Naive B cell (primary cell): ENCODE results near the gene ZNF79. TPM values are rescaled to one million over a fixed set of nuclear protein-coding genes. Genes with fewer than 3 reads are reported as not detected.

ENCODE experiments used
- ATAC-seq, 2 donors: fragments of 150-1000 bp; cut with Tn5 transposase; 2 replicates each; pipeline ENCODE4 v1.10.0; 2021; ENCODE audit warnings: low read depth in 2 of 2, mild to moderate bottlenecking in 2 of 2, moderate library complexity in 2 of 2
- DNase-seq: peaks from one replicate; pipeline ENCODE4 v3.0.0; 2022
- H3K27ac Mint-ChIP-seq, 6 donors: one replicate each; pipeline ENCODE4 v1.8.0; 2020 to 2022; ENCODE audit warnings: mild to moderate bottlenecking in 6 of 6, mixed read lengths in 6 of 6, moderate library complexity in 5 of 6, inconsistent platforms in 2 of 6
- H3K27me3 Mint-ChIP-seq, 3 donors: one replicate each; pipeline ENCODE4 v1.8.0; 2021 to 2022; ENCODE audit warnings: mixed read lengths in 3 of 3, mild to moderate bottlenecking in 1 of 3
- H3K36me3 Mint-ChIP-seq, 2 donors: one replicate each; pipeline ENCODE4 v1.8.0; 2020 to 2022; ENCODE audit warnings: mixed read lengths in 2 of 2, inconsistent platforms in 1 of 2, mild to moderate bottlenecking in 1 of 2
- H3K4me1 Mint-ChIP-seq, 3 donors: one replicate each; pipeline ENCODE4 v1.8.0; 2020 to 2022; ENCODE audit warnings: mixed read lengths in 3 of 3, inconsistent platforms in 1 of 3, mild to moderate bottlenecking in 1 of 3, moderate library complexity in 1 of 3
- H3K4me3 Mint-ChIP-seq, 8 donors: one replicate each; pipeline ENCODE4 v1.8.0; 2020 to 2022; ENCODE audit warnings: mild to moderate bottlenecking in 8 of 8, mixed read lengths in 8 of 8, moderate library complexity in 8 of 8, inconsistent platforms in 2 of 8
- H3K9me3 Mint-ChIP-seq, 7 donors: one replicate each; pipeline ENCODE4 v1.8.0; 2020 to 2022; ENCODE audit warnings: mixed read lengths in 7 of 7, mild to moderate bottlenecking in 5 of 7, inconsistent platforms in 2 of 7, moderate library complexity in 1 of 7
- polyA plus RNA-seq, 6 donors: library from polyadenylated mRNA; unstranded; fragments of 300-500 nt; fragmentation: Illumina TruSeq; gene quantifications; one replicate each; pipeline ENCODE4 v1.2.3, GENCODE V29; 2021; ENCODE audit warnings: low read depth in 6 of 6

ZNF79 gene
- polyA plus RNA-seq, 6 donors from 2014 or later: 5.8 to 8.8 (median 6.2) TPM; not detected in 1

GRCh38 chr9:127403507-127404192 lies 20.5 kb upstream of the ZNF79 start:
- no peak overlapping the region for H3K4me3 Mint-ChIP-seq
- peaks cover 0 to 3% (median under 1%) of the 10 kb centered on the region in 3 donors for H3K4me1 Mint-ChIP-seq
- no peak overlapping the region for H3K27ac Mint-ChIP-seq
- peaks cover 0 to 3% (median 0%) of the 10 kb centered on the region in 3 donors for H3K27me3 Mint-ChIP-seq
- H3K9me3 Mint-ChIP-seq: no peaks in the 10 kb centered on the region
- ATAC-seq (no peak), DNase-seq (no peak)
- no peaks in the 10 kb centered on the region for H3K36me3 Mint-ChIP-seq

GRCh38 chr9:127404631-127405030 lies 19.6 kb upstream of the ZNF79 start:
- Mint-ChIP-seq H3K27me3 (no peaks in the 10 kb centered on the region), H3K36me3 (no peaks in the 10 kb centered on the region), H3K27ac (no peak overlapping the region), H3K4me3 (no peak overlapping the region), H3K9me3 (no peaks in the 10 kb centered on the region), H3K4me1 (no peaks in the 10 kb centered on the region)
- no peak for DNase-seq
- no peak for ATAC-seq

- Mint-ChIP-seq H3K4me1 (peaks cover 0 to 4% (median 0%) of the 10 kb centered on the region in 3 donors), H3K36me3 (no peaks in the 10 kb centered on the region), H3K9me3 (no peaks in the 10 kb centered on the region), H3K4me3 (no peak overlapping the region), H3K27me3 (no peaks in the 10 kb centered on the region), H3K27ac (peak overlapping the region in 1 of 6 donors; percentile 43)
- no peak for ATAC-seq
- no peak for DNase-seq
Measured at GRCh38 chr9:127405344-127406125, 18.6 kb upstream of the ZNF79 start.

GRCh38 chr9:127406799-127407491 lies 17.2 kb upstream of the ZNF79 start:
- Mint-ChIP-seq H3K27ac (no peak overlapping the region), H3K36me3 (no peaks in the 10 kb centered on the region), H3K27me3 (no peaks in the 10 kb centered on the region), H3K4me3 (no peak overlapping the region), H3K9me3 (no peaks in the 10 kb centered on the region), H3K4me1 (peaks cover 7 to 12% (median 8%) of the 10 kb centered on the region in 3 donors)
- DNase-seq: no peak
- no peak for ATAC-seq

- no peak overlapping the region for H3K27ac Mint-ChIP-seq
- no peak for DNase-seq
- no peaks in the 10 kb centered on the region for H3K9me3 Mint-ChIP-seq
- H3K27me3 Mint-ChIP-seq: no peaks in the 10 kb centered on the region
- H3K4me1 Mint-ChIP-seq: peaks cover 7 to 12% (median 8%) of the 10 kb centered on the region in 3 donors
- no peak overlapping the region for H3K4me3 Mint-ChIP-seq
- no peak for ATAC-seq
- no peaks in the 10 kb centered on the region for H3K36me3 Mint-ChIP-seq
Measured at GRCh38 chr9:127407492-127407843, 16.7 kb upstream of the ZNF79 start.

- Mint-ChIP-seq H3K27ac (peak overlapping the region in 5 of 6 donors; percentile 48 to 89 (median 53)), H3K27me3 (peaks cover 0 to 8% (median 0%) of the 10 kb centered on the region in 3 donors), H3K4me3 (peak overlapping the region in 1 of 8 donors; percentile 29), H3K36me3 (no peaks in the 10 kb centered on the region), H3K4me1 (peaks cover 8 to 12% (median 12%) of the 10 kb centered on the region in 3 donors), H3K9me3 (no peaks in the 10 kb centered on the region)
- DNase-seq (no peak), ATAC-seq (peak in 1 of 2 donors; percentile 47)
Measured at GRCh38 chr9:127411122-127411521, 13.1 kb upstream of the ZNF79 start.

- ATAC-seq (no peak), DNase-seq (no peak)
- Mint-ChIP-seq H3K27ac (peak overlapping the region in 1 of 6 donors; percentile 83), H3K4me1 (peaks cover 12 to 20% (median 14%) of the 10 kb centered on the region in 3 donors), H3K36me3 (no peaks in the 10 kb centered on the region), H3K27me3 (peaks cover 0 to 8% (median 0%) of the 10 kb centered on the region in 3 donors), H3K9me3 (no peaks in the 10 kb centered on the region), H3K4me3 (no peak overlapping the region)
Measured at GRCh38 chr9:127415141-127415540, 9.0 kb upstream of the ZNF79 start.

- Mint-ChIP-seq H3K9me3 (no peaks in the 10 kb centered on the region), H3K27me3 (peaks cover 0 to 8% (median 0%) of the 10 kb centered on the region in 3 donors), H3K4me1 (peaks cover 12 to 17% (median 14%) of the 10 kb centered on the region in 3 donors), H3K27ac (no peak overlapping the region), H3K4me3 (no peak overlapping the region), H3K36me3 (no peaks in the 10 kb centered on the region)
- no peak for ATAC-seq
- DNase-seq: no peak
Measured at GRCh38 chr9:127415657-127416056, 8.5 kb upstream of the ZNF79 start.

GRCh38 chr9:127417131-127418036 lies 6.8 kb upstream of the ZNF79 start:
- H3K27me3 Mint-ChIP-seq: peaks cover 0 to 8% (median 0%) of the 10 kb centered on the region in 3 donors
- ATAC-seq (no peak), DNase-seq (no peak)
- H3K36me3 Mint-ChIP-seq: no peaks in the 10 kb centered on the region
- peak overlapping the region in 2 of 8 donors; percentile 53 to 82 for H3K4me3 Mint-ChIP-seq
- H3K9me3 Mint-ChIP-seq: no peaks in the 10 kb centered on the region
- H3K4me1 Mint-ChIP-seq: peaks cover 5 to 10% (median 8%) of the 10 kb centered on the region in 3 donors
- H3K27ac Mint-ChIP-seq: peak overlapping the region in 2 of 6 donors; percentile 31 to 58

GRCh38 chr9:127418037-127418471 lies 6.1 kb upstream of the ZNF79 start:
- DNase-seq (peak; percentile 24), ATAC-seq (peak; percentile 41 to 48)
- H3K36me3 Mint-ChIP-seq: no peaks in the 10 kb centered on the region
- no peak overlapping the region for H3K27ac Mint-ChIP-seq
- peaks cover 0 to 8% (median 0%) of the 10 kb centered on the region in 3 donors for H3K27me3 Mint-ChIP-seq
- no peaks in the 10 kb centered on the region for H3K9me3 Mint-ChIP-seq
- peaks cover 10 to 17% (median 12%) of the 10 kb centered on the region in 3 donors for H3K4me1 Mint-ChIP-seq
- H3K4me3 Mint-ChIP-seq: peak overlapping the region in 3 of 8 donors; percentile 35 to 63 (median 53)

GRCh38 chr9:127419348-127419747 lies 4.8 kb upstream of the ZNF79 start:
- no peak overlapping the region for H3K27ac Mint-ChIP-seq
- ATAC-seq: no peak
- H3K4me3 Mint-ChIP-seq: no peak overlapping the region
- no peaks in the 10 kb centered on the region for H3K36me3 Mint-ChIP-seq
- H3K9me3 Mint-ChIP-seq: no peaks in the 10 kb centered on the region
- no peak for DNase-seq
- H3K27me3 Mint-ChIP-seq: peaks cover 0 to 7% (median 0%) of the 10 kb centered on the region in 3 donors
- H3K4me1 Mint-ChIP-seq: peaks cover 22 to 30% (median 23%) of the 10 kb centered on the region in 3 donors

- DNase-seq: no peak
- Mint-ChIP-seq H3K27ac (no peak overlapping the region), H3K9me3 (no peaks in the 10 kb centered on the region), H3K27me3 (no peaks in the 10 kb centered on the region), H3K4me3 (no peak overlapping the region), H3K4me1 (peaks cover 23 to 43% (median 39%) of the 10 kb centered on the region in 3 donors), H3K36me3 (no peaks in the 10 kb centered on the region)
- no peak for ATAC-seq
Measured at GRCh38 chr9:127421057-127421456, 3.1 kb upstream of the ZNF79 start.
